RWPE2 (cell line): Measurements from ENCODE around the gene CHCHD6.

Experiments
- ATAC-seq: fragments of 200-7000 bp; cut with Tn5 transposase; 3 replicates; pipeline ENCODE4 v1.9.1; 2021; ENCODE audit warnings: low read depth
- DNase-seq: peaks from one replicate; pipeline ENCODE4 v3.0.0-alpha.2; 2020; ENCODE audit warnings: low spot score
- H3K27ac ChIP-seq: fragments of 450-650 bp; 2 replicates; pipeline ENCODE4 v1.5.1; 2017; ENCODE audit warnings: mild to moderate bottlenecking; ENCODE audit not compliant: poor library complexity, severe bottlenecking
- H3K27me3 ChIP-seq: fragments of 250-450 bp; sonication (Bioruptor Pico); 2 replicates; pipeline ENCODE4 v1.5.1; 2021; ENCODE audit warnings: mild to moderate bottlenecking, moderate library complexity; ENCODE audit not compliant: insufficient read depth, poor library complexity, severe bottlenecking
- H3K36me3 ChIP-seq: fragments of 250-450 bp; sonication (Bioruptor Pico); 2 replicates; pipeline ENCODE4 v1.5.1; 2020; ENCODE audit warnings: low read depth, mild to moderate bottlenecking, moderate library complexity
- H3K4me1 ChIP-seq: fragments of 250-450 bp; sonication (Bioruptor Pico); 2 replicates; pipeline ENCODE4 v1.5.1; 2021; ENCODE audit warnings: mild to moderate bottlenecking, moderate library complexity; ENCODE audit not compliant: insufficient read depth, poor library complexity, severe bottlenecking
- H3K4me3 ChIP-seq: fragments of 250-450 bp; sonication (Bioruptor Pico); 2 replicates; pipeline ENCODE4 v1.5.1; 2021; ENCODE audit warnings: mild to moderate bottlenecking, moderate library complexity; ENCODE audit not compliant: severe bottlenecking
- H3K9me3 ChIP-seq: fragments of 250-450 bp; sonication (Bioruptor Pico); 2 replicates; pipeline ENCODE4 v1.5.1; 2021; ENCODE audit warnings: mild to moderate bottlenecking, moderate library complexity; ENCODE audit not compliant: severe bottlenecking
- TF ChIP-seq, protein P1 (sequence below): fragments of 450-650 bp; IDR thresholded peaks from one replicate; pipeline ENCODE4 v1.5.1; 2017; ENCODE audit warnings: mild to moderate bottlenecking, moderate library complexity; ENCODE audit not compliant: poor library complexity, severe bottlenecking

CHCHD6 gene

DNA sequence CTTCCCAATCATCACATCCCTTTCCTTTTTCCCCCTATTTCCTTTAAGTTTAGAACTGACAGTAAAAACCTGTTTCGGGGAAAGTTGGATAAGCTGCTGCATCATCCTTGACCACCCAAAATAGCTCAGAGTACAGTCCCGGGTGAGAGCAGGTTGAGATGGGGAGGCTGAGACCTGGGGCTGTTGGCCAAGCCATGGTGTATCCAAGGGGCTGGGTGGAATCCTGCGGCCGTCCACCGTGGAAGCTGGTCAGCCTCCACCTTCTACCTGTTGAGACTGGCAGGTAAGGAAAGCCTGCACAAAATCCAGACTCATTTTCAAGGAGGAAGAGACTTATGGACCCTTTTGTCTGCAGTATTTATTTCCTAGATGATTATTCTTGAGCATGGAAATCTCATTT, 150.6 kb downstream of the CHCHD6 start:
- Histone ChIP-seq H3K4me3 (no peak overlapping the region), H3K4me1 (peaks cover 10% of the 10 kb centered on the region), H3K36me3 (no peaks in the 10 kb centered on the region), H3K27ac (no peak overlapping the region), H3K27me3 (no peaks in the 10 kb centered on the region), H3K9me3 (no peaks in the 10 kb centered on the region)
- TF ChIP-seq, protein P1, sequence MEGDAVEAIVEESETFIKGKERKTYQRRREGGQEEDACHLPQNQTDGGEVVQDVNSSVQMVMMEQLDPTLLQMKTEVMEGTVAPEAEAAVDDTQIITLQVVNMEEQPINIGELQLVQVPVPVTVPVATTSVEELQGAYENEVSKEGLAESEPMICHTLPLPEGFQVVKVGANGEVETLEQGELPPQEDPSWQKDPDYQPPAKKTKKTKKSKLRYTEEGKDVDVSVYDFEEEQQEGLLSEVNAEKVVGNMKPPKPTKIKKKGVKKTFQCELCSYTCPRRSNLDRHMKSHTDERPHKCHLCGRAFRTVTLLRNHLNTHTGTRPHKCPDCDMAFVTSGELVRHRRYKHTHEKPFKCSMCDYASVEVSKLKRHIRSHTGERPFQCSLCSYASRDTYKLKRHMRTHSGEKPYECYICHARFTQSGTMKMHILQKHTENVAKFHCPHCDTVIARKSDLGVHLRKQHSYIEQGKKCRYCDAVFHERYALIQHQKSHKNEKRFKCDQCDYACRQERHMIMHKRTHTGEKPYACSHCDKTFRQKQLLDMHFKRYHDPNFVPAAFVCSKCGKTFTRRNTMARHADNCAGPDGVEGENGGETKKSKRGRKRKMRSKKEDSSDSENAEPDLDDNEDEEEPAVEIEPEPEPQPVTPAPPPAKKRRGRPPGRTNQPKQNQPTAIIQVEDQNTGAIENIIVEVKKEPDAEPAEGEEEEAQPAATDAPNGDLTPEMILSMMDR = no peak
- no peak for ATAC-seq
- DNase-seq = no peak

DNA sequence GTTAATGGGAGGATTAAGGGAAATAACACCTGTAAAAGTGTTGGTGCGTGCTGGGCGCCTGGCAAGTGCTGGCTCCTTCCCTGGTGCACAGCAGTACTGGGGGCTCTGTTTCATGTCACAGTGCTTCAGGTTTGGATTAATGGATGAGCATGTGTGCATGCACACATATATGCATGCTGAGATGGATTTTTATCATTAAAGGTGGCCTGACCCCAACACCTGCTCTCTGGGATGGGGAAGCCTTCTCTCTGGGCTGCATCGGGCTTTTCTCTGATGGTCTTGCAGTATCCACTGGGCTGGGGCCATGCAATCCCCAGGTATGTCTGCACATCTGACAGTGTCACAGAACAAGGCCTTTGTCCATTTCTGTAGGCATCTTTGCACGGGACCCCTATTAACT, 151.3 kb downstream of the CHCHD6 start:
- Histone ChIP-seq H3K27ac (no peak overlapping the region), H3K4me3 (no peak overlapping the region), H3K4me1 (peaks cover 10% of the 10 kb centered on the region), H3K27me3 (no peaks in the 10 kb centered on the region), H3K9me3 (no peaks in the 10 kb centered on the region), H3K36me3 (no peaks in the 10 kb centered on the region)
- TF ChIP-seq, protein P1 = no peak
- DNase-seq = no peak
- ATAC-seq = no peak

DNA sequence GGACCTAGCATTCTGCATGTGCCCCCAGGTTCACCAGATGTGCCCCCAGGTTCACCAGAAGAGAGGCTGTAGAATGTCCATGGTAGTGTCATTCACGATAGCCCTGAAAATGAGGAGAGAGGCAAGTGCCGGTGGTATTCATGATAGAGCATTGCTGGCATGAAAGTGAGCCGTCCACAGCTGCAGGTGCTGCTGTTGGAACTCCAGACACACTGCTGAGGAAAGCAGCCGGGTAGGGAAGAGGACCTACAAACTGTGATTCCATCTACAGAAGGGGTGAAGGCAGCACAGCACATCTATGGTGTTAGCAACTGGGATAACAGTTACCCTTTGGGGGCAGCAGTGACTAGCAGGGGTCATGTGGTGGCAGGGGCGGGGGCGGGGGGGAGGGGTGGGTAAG, 153.9 kb downstream of the CHCHD6 start:
- Histone ChIP-seq H3K36me3 (no peaks in the 10 kb centered on the region), H3K27ac (peak overlapping the region; percentile 64), H3K4me3 (no peak overlapping the region), H3K9me3 (no peaks in the 10 kb centered on the region), H3K4me1 (peaks cover 10% of the 10 kb centered on the region), H3K27me3 (no peaks in the 10 kb centered on the region)
- TF ChIP-seq, protein P1 = no peak
- DNase-seq (no peak), ATAC-seq (no peak)

DNA sequence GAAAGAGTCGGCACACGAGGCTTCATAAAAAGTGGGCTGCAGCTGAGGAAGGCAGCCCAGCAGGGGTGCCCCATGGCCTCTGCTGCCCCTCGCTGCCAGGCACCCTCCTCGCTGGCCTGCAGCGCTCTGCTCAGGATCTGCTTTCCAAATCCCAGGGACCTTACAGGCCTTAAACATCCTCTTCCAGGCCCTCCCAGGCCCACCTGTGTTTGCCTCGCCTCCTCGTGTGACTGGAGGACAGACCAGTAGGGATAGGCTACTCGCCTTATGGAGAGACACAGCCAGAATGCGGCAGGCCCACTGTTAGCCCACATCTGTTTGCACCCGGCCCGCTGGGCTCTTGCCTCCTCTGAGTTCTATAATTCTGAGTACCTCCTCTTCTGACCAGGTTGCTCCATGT, 154.4 kb downstream of the CHCHD6 start:
- Histone ChIP-seq H3K27ac (peak overlapping the region; percentile 64), H3K27me3 (no peaks in the 10 kb centered on the region), H3K9me3 (no peaks in the 10 kb centered on the region), H3K4me3 (no peak overlapping the region), H3K36me3 (no peaks in the 10 kb centered on the region), H3K4me1 (peaks cover 10% of the 10 kb centered on the region)
- DNase-seq = no peak
- TF ChIP-seq, protein P1 = no peak
- no peak for ATAC-seq

DNA sequence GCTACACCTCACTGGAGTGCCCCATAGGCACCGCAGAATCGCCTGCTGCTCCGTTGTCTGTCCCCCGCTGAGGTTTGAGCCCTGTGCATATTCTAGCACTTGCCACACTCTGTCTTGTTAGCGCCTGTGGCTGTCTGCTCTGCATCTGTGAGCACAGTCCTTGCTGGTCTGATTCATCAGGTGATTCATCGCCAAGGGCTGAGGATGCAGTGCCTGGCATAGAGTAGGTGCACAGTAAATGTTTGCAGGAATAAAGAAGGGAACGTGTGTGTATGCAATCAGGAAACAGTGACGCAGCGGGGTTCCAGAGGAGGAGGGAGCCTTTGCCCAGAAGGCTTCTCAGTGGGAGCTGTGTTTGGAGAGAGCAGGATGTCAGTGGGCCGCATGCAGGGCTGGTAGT, 154.8 kb downstream of the CHCHD6 start:
- Histone ChIP-seq H3K36me3 (no peaks in the 10 kb centered on the region), H3K27ac (peak overlapping the region; percentile 64), H3K27me3 (no peaks in the 10 kb centered on the region), H3K9me3 (no peaks in the 10 kb centered on the region), H3K4me1 (peaks cover 10% of the 10 kb centered on the region), H3K4me3 (no peak overlapping the region)
- TF ChIP-seq, protein P1 = no peak
- ATAC-seq (peak; percentile 100), DNase-seq (peak; percentile 86)
